ENCODE measurements around the gene CLIP1. TPM values are rescaled to one million over a fixed set of nuclear protein-coding genes. Genes with fewer than 3 reads are reported as not detected.
A peak's percentile ranks its signal among the peaks of the same experiment; 100 is the strongest.
"Not testable (repeated sequence)": the region's sequence is repeated elsewhere in the genome, so short reads cannot be mapped to it uniquely, and the experiment has no call there.

The CLIP1 gene
- total RNA-seq, 1 donor from 2014 or later, result 78.6 TPM

GRCh38 chr12:122437656-122438121, 15.2 kb upstream of the CLIP1 start:
- H3K27me3 Mint-ChIP-seq, result no peaks in the 10 kb centered on the region
- no peak overlapping the region for H3K27ac Mint-ChIP-seq
- no peaks in the 10 kb centered on the region for H3K4me1 Mint-ChIP-seq (ENCODE audit: low read depth)
- H3K36me3 Mint-ChIP-seq (ENCODE audit: insufficient read depth), result no peaks in the 10 kb centered on the region
- no peak for DNase-seq (ENCODE audit: low spot score, unreplicated experiment)
- H3K4me3 Mint-ChIP-seq (ENCODE audit: low read depth), result no peak overlapping the region
- TF ChIP-seq CTCF (IDR thresholded peaks at IDR 0.05; ENCODE audit: unreplicated experiment), result no peak
- no peaks in the 10 kb centered on the region for H3K9me3 Mint-ChIP-seq (ENCODE audit: low read depth)

- no peak overlapping the region for H3K27ac Mint-ChIP-seq
- H3K36me3 Mint-ChIP-seq (ENCODE audit: insufficient read depth), result no peaks in the 10 kb centered on the region
- DNase-seq (ENCODE audit: low spot score, unreplicated experiment), result no peak
- no peak overlapping the region for H3K4me3 Mint-ChIP-seq (ENCODE audit: low read depth)
- H3K27me3 Mint-ChIP-seq, result no peaks in the 10 kb centered on the region
- no peak for TF ChIP-seq CTCF (IDR thresholded peaks at IDR 0.05; ENCODE audit: unreplicated experiment)
- H3K9me3 Mint-ChIP-seq (ENCODE audit: low read depth), result no peaks in the 10 kb centered on the region
- H3K4me1 Mint-ChIP-seq (ENCODE audit: low read depth), result peaks cover 5% of the 10 kb centered on the region
Observed at GRCh38 chr12:122435186-122435585, 12.7 kb upstream of the CLIP1 start.

GRCh38 chr12:122429043-122429442, 6.6 kb upstream of the CLIP1 start:
- DNase-seq (ENCODE audit: low spot score, unreplicated experiment); H3K4me3 Mint-ChIP-seq (ENCODE audit: low read depth); H3K36me3 Mint-ChIP-seq (ENCODE audit: insufficient read depth); H3K27ac Mint-ChIP-seq; H3K9me3 Mint-ChIP-seq (ENCODE audit: low read depth); H3K4me1 Mint-ChIP-seq (ENCODE audit: low read depth); H3K27me3 Mint-ChIP-seq: not testable (repeated sequence)

- H3K27me3 Mint-ChIP-seq, result no peaks in the 10 kb centered on the region
- no peak for TF ChIP-seq CTCF (IDR thresholded peaks at IDR 0.05; ENCODE audit: unreplicated experiment)
- H3K4me3 Mint-ChIP-seq (ENCODE audit: low read depth), result no peak overlapping the region
- H3K4me1 Mint-ChIP-seq (ENCODE audit: low read depth), result peaks cover 18% of the 10 kb centered on the region
- H3K9me3 Mint-ChIP-seq (ENCODE audit: low read depth), result no peaks in the 10 kb centered on the region
- H3K36me3 Mint-ChIP-seq (ENCODE audit: insufficient read depth), result no peaks in the 10 kb centered on the region
- no peak for DNase-seq (ENCODE audit: low spot score, unreplicated experiment)
- no peak overlapping the region for H3K27ac Mint-ChIP-seq
Observed at GRCh38 chr12:122427403-122427802, 4.9 kb upstream of the CLIP1 start.

- Mint-ChIP-seq H3K27ac (peak overlapping the region; percentile 99), H3K4me1 (ENCODE audit: low read depth) (peaks cover 30% of the 10 kb centered on the region), H3K4me3 (ENCODE audit: low read depth) (peak overlapping the region; percentile 84), H3K36me3 (ENCODE audit: insufficient read depth) (no peaks in the 10 kb centered on the region), H3K9me3 (ENCODE audit: low read depth) (no peaks in the 10 kb centered on the region), H3K27me3 (no peaks in the 10 kb centered on the region)
- no peak for TF ChIP-seq CTCF (IDR thresholded peaks at IDR 0.05; ENCODE audit: unreplicated experiment)
- DNase-seq (ENCODE audit: low spot score, unreplicated experiment), result no peak
Observed at GRCh38 chr12:122423258-122424165, 1.0 kb upstream of the CLIP1 start.

Measured in progenitor cell of endocrine pancreas (in vitro differentiated cells).